ENCODE data around the gene PCDHGA4.
A peak's percentile ranks its signal among the peaks of the same experiment; 100 is the strongest.

PCDHGA4 gene

GRCh38 chr5:141349917-141350619 lies 4.8 kb upstream of the PCDHGA4 start, which contains the start of gene PCDHGB1:
Gene PCDHGB1 (plus strand): TSS chr5:141350099. CDS start chr5:141350261, 162 bp downstream.
- Histone ChIP-seq H3K27ac (ENCODE audit: extremely low read depth, low read depth, low read length) (no peak within 1 kb of the TSS), H3K9me3 (ENCODE audit: control insufficient read depth, insufficient read depth, low read depth, low read length) (no peaks in the 10 kb centered on the region), H3K4me1 (ENCODE audit: control insufficient read depth, insufficient read depth, low read length) (peaks cover 2% of the 10 kb centered on the region; the same call in 1 of the 2 replicates), H3K36me3 (ENCODE audit: control insufficient read depth in 2 of 2, insufficient read depth in 1 of 2, low read length in 2 of 2) (no peaks in the 10 kb centered on the region), H3K4me3 (ENCODE audit: low read depth, low read length) (peak within 1 kb of the TSS; percentile 34)
- no peak for TF ChIP-seq EGR2 (tag by site-specific recombination; IDR thresholded peaks at IDR 0.05; ENCODE audit: low read depth)
- TF ChIP-seq ZNF2 (tag by site-specific recombination; IDR thresholded peaks at IDR 0.05): peak; percentile 67; the same call in 1 of the 2 replicates
- TF ChIP-seq ZBTB17 (tag by site-specific recombination; IDR thresholded peaks at IDR 0.05): peak; percentile 8; the same call in 1 of the 2 replicates
- no peak for TF ChIP-seq ZNF416 (tag by site-specific recombination; IDR thresholded peaks at IDR 0.05)
- no peak for TF ChIP-seq ZBTB1 (tag by site-specific recombination; IDR thresholded peaks at IDR 0.05)
- peak; percentile 69 for TF ChIP-seq ZNF335 (tag by site-specific recombination; conservative IDR thresholded peaks at IDR 0.05)
- TF ChIP-seq ZNF654 (tag by site-specific recombination; IDR thresholded peaks at IDR 0.05; ENCODE audit: low read depth): peak; percentile 66
- TF ChIP-seq ZBTB11 (tag by site-specific recombination; conservative IDR thresholded peaks at IDR 0.05; ENCODE audit: low read depth): peak; percentile 54
- peak; percentile 85; the same call in 1 of the 2 replicates for TF ChIP-seq ZNF610 (tag by site-specific recombination; IDR thresholded peaks at IDR 0.05; ENCODE audit: borderline replicate concordance)
- peak; percentile 47; the same call in 1 of the 2 replicates for TF ChIP-seq CTCF (tag by site-specific recombination; IDR thresholded peaks at IDR 0.05)
- no peak for TF ChIP-seq ZNF426 (tag by site-specific recombination; IDR thresholded peaks at IDR 0.05)
- POLR2A ChIA-PET: interaction anchor here (0.6 to 1.3 kb wide), 3 partner anchors 30 to 214 kb away, joined by 3 to 5 read pairs (median 4); partner anchors contain the start of gene TAF7
- CTCF ChIA-PET: interaction anchor here (0.5 to 5.6 kb wide), 42 partner anchors 8 to 544 kb away, joined by 3 to 33 read pairs (median 5); partner anchors contain the start of genes PCDHGA1, PCDHGA11, PCDHGA12 and PCDHGA2

GRCh38 chr5:141351591-141351990 lies 3.2 kb upstream of the PCDHGA4 start:
- ChIA-PET CTCF (interaction anchor here (3.0 to 5.6 kb wide), 3 partner anchors 13 to 213 kb away, joined by 11 to 33 read pairs (median 17); partner anchors contain the start of genes PCDHGA11 and PCDHGA2), POLR2A (no interaction called here)
- H3K4me3 ChIP-seq (ENCODE audit: low read depth, low read length): no peak overlapping the region
- no peaks in the 10 kb centered on the region for H3K36me3 ChIP-seq (ENCODE audit: control insufficient read depth in 2 of 2, insufficient read depth in 1 of 2, low read length in 2 of 2)
- no peaks in the 10 kb centered on the region for H3K9me3 ChIP-seq (ENCODE audit: control insufficient read depth, insufficient read depth, low read depth, low read length)
- peaks cover 2% of the 10 kb centered on the region; the same call in 1 of the 2 replicates for H3K4me1 ChIP-seq (ENCODE audit: control insufficient read depth, insufficient read depth, low read length)
- no peak overlapping the region for H3K27ac ChIP-seq (ENCODE audit: extremely low read depth, low read depth, low read length)
- no peak for TF ChIP-seq BCL6B (tag by site-specific recombination; IDR thresholded peaks at IDR 0.05)
- TF ChIP-seq ZNF266 (tag by site-specific recombination; IDR thresholded peaks at IDR 0.05; ENCODE audit: low read depth): no peak
- TF ChIP-seq ZNF398 (tag by site-specific recombination; IDR thresholded peaks at IDR 0.05): no peak
- TF ChIP-seq KLF10 (tag by site-specific recombination; IDR thresholded peaks at IDR 0.05): no peak
- no peak for TF ChIP-seq ZIC2 (tag by site-specific recombination; IDR thresholded peaks at IDR 0.05)
- TF ChIP-seq ZNF404 (tag by site-specific recombination; IDR thresholded peaks at IDR 0.05): no peak
- TF ChIP-seq CTCF (tag by site-specific recombination; IDR thresholded peaks at IDR 0.05): no peak
- no peak for TF ChIP-seq ZNF585B (tag by site-specific recombination; IDR thresholded peaks at IDR 0.05)

All from HEK293 (cell line).